ENCODE measurements around the gene ZBTB9. TPM values are rescaled to one million over a fixed set of nuclear protein-coding genes. Genes with fewer than 3 reads are reported as not detected.

ZBTB9 gene
- total RNA-seq, 4 donors from 2014 or later: 5.9 to 9.9 (median 7.4) TPM

GRCh38 chr6:33412140-33413009 lies 42.0 kb upstream of the ZBTB9 start:
- no peaks in the 10 kb centered on the region for H3K9me3 ChIP-seq
- H3K27me3 ChIP-seq: no peaks in the 10 kb centered on the region
- H3K4me1 ChIP-seq: peaks cover 51% of the 10 kb centered on the region
- peak overlapping the region; percentile 99 for H3K4me3 ChIP-seq
- 88% methylated on average over 10 of the region's 10 CpGs for whole genome bisulfite sequencing
- H3K27ac ChIP-seq: peak overlapping the region; percentile 98
- TF ChIP-seq POLR2AphosphoS5 (IDR thresholded peaks at IDR 0.05) (no peak), POLR2A (IDR thresholded peaks at IDR 0.05) (no peak), EP300 (IDR thresholded peaks at IDR 0.05) (no peak)
- TF ChIP-seq, protein P1, sequence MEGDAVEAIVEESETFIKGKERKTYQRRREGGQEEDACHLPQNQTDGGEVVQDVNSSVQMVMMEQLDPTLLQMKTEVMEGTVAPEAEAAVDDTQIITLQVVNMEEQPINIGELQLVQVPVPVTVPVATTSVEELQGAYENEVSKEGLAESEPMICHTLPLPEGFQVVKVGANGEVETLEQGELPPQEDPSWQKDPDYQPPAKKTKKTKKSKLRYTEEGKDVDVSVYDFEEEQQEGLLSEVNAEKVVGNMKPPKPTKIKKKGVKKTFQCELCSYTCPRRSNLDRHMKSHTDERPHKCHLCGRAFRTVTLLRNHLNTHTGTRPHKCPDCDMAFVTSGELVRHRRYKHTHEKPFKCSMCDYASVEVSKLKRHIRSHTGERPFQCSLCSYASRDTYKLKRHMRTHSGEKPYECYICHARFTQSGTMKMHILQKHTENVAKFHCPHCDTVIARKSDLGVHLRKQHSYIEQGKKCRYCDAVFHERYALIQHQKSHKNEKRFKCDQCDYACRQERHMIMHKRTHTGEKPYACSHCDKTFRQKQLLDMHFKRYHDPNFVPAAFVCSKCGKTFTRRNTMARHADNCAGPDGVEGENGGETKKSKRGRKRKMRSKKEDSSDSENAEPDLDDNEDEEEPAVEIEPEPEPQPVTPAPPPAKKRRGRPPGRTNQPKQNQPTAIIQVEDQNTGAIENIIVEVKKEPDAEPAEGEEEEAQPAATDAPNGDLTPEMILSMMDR (IDR thresholded peaks at IDR 0.05): no peak
- peaks cover 41% of the 10 kb centered on the region for H3K36me3 ChIP-seq
- DNase-seq (ENCODE audit: low spot score in 2 of 2): no peak

DNA sequence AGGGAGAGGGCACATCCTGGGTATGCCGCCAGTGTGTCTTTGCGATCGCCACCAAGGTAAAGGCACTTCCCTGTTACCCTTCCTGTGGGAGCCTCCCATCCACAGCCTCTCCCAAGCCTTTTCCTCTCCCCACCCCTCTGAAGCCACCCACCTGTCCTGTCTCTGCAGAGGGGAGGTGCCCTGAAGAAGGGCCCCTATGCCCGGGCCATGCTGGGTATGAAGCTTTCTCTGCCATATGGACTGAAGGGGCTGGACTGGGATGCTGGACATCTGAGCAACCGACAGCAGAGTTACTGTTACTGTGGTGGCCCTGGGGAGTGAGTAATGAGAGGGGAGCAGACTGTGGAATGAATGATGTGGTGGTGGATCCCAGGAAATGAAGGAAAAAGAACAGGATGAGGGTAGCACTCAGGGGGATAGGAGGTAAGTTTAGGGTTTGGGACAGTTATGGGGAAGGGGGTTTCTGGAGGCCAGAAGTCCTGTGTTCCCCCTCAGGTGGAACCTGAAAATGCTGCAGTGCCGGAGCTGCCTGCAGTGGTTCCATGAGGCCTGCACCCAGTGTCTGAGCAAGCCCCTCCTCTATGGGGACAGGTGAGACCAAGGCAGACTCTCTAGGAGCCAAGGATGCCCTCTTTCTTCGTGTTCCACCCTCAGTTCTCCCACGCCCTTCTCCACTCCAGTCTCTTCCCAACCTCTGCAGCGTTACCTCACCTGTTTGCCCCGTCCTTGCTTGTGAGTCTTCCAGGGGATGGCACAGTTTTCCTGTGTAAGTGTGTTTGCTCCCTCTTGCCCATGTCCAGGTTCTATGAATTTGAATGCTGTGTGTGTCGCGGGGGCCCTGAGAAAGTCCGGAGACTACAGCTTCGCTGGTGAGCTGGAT lies 40.9 kb upstream of the ZBTB9 start:
- WGBS: 80% methylated on average over 14 of the region's 14 CpGs
- H3K4me3 ChIP-seq: no peak overlapping the region
- H3K27me3 ChIP-seq: no peaks in the 10 kb centered on the region
- H3K36me3 ChIP-seq: peaks cover 41% of the 10 kb centered on the region
- no peaks in the 10 kb centered on the region for H3K9me3 ChIP-seq
- H3K27ac ChIP-seq: no peak overlapping the region
- no peak for DNase-seq (ENCODE audit: low spot score in 2 of 2)
- TF ChIP-seq POLR2AphosphoS5 (IDR thresholded peaks at IDR 0.05) (no peak), POLR2A (IDR thresholded peaks at IDR 0.05) (no peak), EP300 (IDR thresholded peaks at IDR 0.05) (no peak)
- TF ChIP-seq, protein P1 (IDR thresholded peaks at IDR 0.05): no peak
- H3K4me1 ChIP-seq: peaks cover 56% of the 10 kb centered on the region

DNA sequence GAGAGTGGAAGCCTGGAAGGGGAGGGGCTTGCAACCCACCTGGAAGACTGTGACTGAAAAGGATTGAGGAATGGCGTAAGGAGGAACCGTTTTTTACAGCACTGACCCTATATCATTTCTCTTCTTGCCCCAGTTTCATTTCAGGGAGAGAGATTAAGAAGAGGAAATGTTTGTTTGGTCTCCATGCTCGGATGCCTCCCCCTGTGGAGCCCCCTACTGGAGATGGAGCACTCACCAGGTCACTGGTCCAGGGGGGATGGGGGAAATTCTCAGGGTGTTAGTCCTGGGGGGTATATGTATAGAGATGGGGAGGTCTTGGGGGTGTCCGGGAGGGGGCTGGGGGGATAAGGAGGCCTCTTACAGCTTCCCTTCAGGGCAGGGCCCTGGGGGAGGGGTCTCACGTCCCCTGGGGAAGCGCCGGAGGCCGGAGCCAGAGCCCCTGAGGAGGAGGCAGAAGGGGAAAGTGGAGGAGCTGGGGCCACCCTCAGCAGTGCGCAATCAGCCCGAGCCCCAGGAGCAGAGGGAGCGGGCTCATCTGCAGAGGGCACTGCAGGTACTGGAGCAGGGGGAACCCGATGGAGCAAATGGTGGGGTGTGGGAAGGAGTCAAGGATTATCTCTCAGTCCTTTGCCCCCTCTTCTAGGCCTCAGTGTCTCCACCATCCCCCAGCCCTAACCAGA lies 39.6 kb upstream of the ZBTB9 start:
- H3K9me3 ChIP-seq: no peaks in the 10 kb centered on the region
- WGBS: 67% methylated on average over 12 of the region's 12 CpGs
- no peak overlapping the region for H3K27ac ChIP-seq
- H3K4me3 ChIP-seq: no peak overlapping the region
- TF ChIP-seq POLR2A (IDR thresholded peaks at IDR 0.05): no peak
- no peak for TF ChIP-seq EP300 (IDR thresholded peaks at IDR 0.05)
- no peak for TF ChIP-seq POLR2AphosphoS5 (IDR thresholded peaks at IDR 0.05)
- TF ChIP-seq, protein P1 (IDR thresholded peaks at IDR 0.05): no peak
- H3K36me3 ChIP-seq: peaks cover 41% of the 10 kb centered on the region
- H3K27me3 ChIP-seq: no peaks in the 10 kb centered on the region
- peaks cover 63% of the 10 kb centered on the region for H3K4me1 ChIP-seq
- peak in 1 of 2 donors; percentile 62 for DNase-seq (ENCODE audit: low spot score in 2 of 2)

- no peak for DNase-seq (ENCODE audit: low spot score in 2 of 2)
- WGBS: 80% methylated on average over 9 of the region's 9 CpGs
- TF ChIP-seq POLR2A (IDR thresholded peaks at IDR 0.05): no peak
- TF ChIP-seq, protein P1 (IDR thresholded peaks at IDR 0.05): no peak
- TF ChIP-seq POLR2AphosphoS5 (IDR thresholded peaks at IDR 0.05): no peak
- no peak for TF ChIP-seq EP300 (IDR thresholded peaks at IDR 0.05)
- Histone ChIP-seq H3K27ac (no peak overlapping the region), H3K36me3 (peaks cover 41% of the 10 kb centered on the region), H3K27me3 (no peaks in the 10 kb centered on the region), H3K9me3 (no peaks in the 10 kb centered on the region), H3K4me3 (no peak overlapping the region), H3K4me1 (peaks cover 73% of the 10 kb centered on the region)
Observed at GRCh38 chr6:33415831-33416230, 38.5 kb upstream of the ZBTB9 start.

Measured in suprapubic skin (tissue), 4 donors.